ENCODE results near the gene ZFPL1. TPM values are rescaled to one million over a fixed set of nuclear protein-coding genes. Genes with fewer than 3 reads are reported as not detected.
A peak's percentile ranks its signal among the peaks of the same experiment; 100 is the strongest.

ZFPL1 gene
- total RNA-seq, 1 donor from 2014 or later, result 37.9 TPM

DNA sequence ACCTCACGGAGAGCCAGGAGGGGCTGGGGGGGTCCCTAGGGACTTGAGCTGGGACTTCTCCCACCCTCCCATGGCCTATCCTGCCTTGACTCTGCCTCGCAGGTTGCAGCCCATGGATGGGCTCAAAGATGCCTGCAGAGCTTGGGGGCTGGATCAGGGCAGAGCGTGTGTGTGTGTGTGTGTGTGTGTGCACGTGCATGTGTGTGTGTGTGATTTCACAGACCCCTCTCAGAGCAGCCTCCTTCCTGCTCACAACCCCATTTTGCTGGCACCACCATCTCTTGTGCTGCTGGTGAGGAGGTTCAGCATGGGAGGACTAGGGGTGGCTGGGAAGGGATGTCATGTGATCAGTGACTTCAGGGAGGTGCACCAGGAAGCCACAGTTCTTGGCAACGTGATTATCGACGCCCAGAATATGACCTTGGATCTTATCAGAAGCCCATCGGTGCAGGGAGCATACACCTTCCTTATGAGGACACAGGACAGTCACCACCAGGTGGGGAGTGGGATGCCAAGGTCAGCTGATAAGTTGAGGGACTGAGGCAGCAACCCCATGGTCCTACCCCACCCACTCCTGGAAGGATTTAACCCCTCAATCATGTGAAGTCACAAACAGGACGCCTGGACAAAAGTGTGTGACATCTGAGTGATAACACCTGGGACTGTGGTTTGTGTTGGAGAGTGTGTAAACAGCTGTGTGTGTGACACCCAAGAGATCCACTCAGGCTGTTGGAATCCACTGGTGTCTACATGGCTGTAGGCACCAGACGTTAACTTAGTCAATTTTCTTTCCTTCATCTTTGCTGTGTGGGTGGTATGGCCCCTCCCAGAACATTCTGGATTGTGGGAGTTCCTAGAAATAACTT lies 23.8 kb upstream of the ZFPL1 start:
- no peaks in the 10 kb centered on the region for H3K9me3 Mint-ChIP-seq (ENCODE audit: unreplicated experiment)
- no peak for TF ChIP-seq CTCF (IDR thresholded peaks at IDR 0.05; ENCODE audit: insufficient read depth, low read depth, low read length)
- no peak for TF ChIP-seq EZH2 (IDR thresholded peaks at IDR 0.05; ENCODE audit: insufficient read depth, low read length)
- Histone ChIP-seq H4K20me1 (ENCODE audit: insufficient read depth, low read length) (no peaks in the 10 kb centered on the region), H3K27ac (ENCODE audit: low read depth, low read length) (no peak overlapping the region), H2AFZ (ENCODE audit: low read depth, low read length) (no peak overlapping the region), H3K36me3 (ENCODE audit: insufficient read depth, low read length) (no peaks in the 10 kb centered on the region), H3K27me3 (ENCODE audit: insufficient read depth, low read length) (no peaks in the 10 kb centered on the region), H3K79me2 (ENCODE audit: insufficient read depth, low read length) (no peaks in the 10 kb centered on the region), H3K9ac (ENCODE audit: low read length) (no peak overlapping the region), H3K9me3 (ENCODE audit: insufficient read depth, low read depth, low read length) (no peaks in the 10 kb centered on the region), H3K4me1 (ENCODE audit: insufficient read depth, low read length) (no peaks in the 10 kb centered on the region), H3K4me2 (ENCODE audit: low read length) (no peak overlapping the region), H3K4me3 (ENCODE audit: insufficient read depth, low read depth, low read length) (no peak overlapping the region)
- peak overlapping the region; percentile 64 for H3K27ac Mint-ChIP-seq (ENCODE audit: unreplicated experiment)
- H3K36me3 Mint-ChIP-seq (ENCODE audit: low read depth, unreplicated experiment), result peaks cover 3% of the 10 kb centered on the region
- peaks cover 32% of the 10 kb centered on the region for H3K27me3 Mint-ChIP-seq (ENCODE audit: low read depth, unreplicated experiment)
- peak; percentile 10 for DNase-seq (ENCODE audit: low read depth)
- no peak for FAIRE-seq
- H3K4me1 Mint-ChIP-seq (ENCODE audit: low read depth, unreplicated experiment), result peaks cover 9% of the 10 kb centered on the region
- no peak overlapping the region for H3K4me3 Mint-ChIP-seq (ENCODE audit: unreplicated experiment)

- Mint-ChIP-seq H3K4me3 (ENCODE audit: unreplicated experiment) (no peak overlapping the region), H3K36me3 (ENCODE audit: low read depth, unreplicated experiment) (peaks cover 3% of the 10 kb centered on the region), H3K4me1 (ENCODE audit: low read depth, unreplicated experiment) (peaks cover 9% of the 10 kb centered on the region), H3K9me3 (ENCODE audit: unreplicated experiment) (no peaks in the 10 kb centered on the region), H3K27ac (ENCODE audit: unreplicated experiment) (peak overlapping the region; percentile 64), H3K27me3 (ENCODE audit: low read depth, unreplicated experiment) (peaks cover 30% of the 10 kb centered on the region)
- no peak for TF ChIP-seq EZH2 (IDR thresholded peaks at IDR 0.05; ENCODE audit: insufficient read depth, low read length)
- no peak for TF ChIP-seq CTCF (IDR thresholded peaks at IDR 0.05; ENCODE audit: insufficient read depth, low read depth, low read length)
- Histone ChIP-seq H2AFZ (ENCODE audit: low read depth, low read length) (no peak overlapping the region), H3K9me3 (ENCODE audit: insufficient read depth, low read depth, low read length) (no peaks in the 10 kb centered on the region), H3K4me3 (ENCODE audit: insufficient read depth, low read depth, low read length) (no peak overlapping the region), H3K4me2 (ENCODE audit: low read length) (no peak overlapping the region), H3K27ac (ENCODE audit: low read depth, low read length) (no peak overlapping the region), H3K36me3 (ENCODE audit: insufficient read depth, low read length) (no peaks in the 10 kb centered on the region), H3K27me3 (ENCODE audit: insufficient read depth, low read length) (no peaks in the 10 kb centered on the region), H3K4me1 (ENCODE audit: insufficient read depth, low read length) (no peaks in the 10 kb centered on the region), H3K79me2 (ENCODE audit: insufficient read depth, low read length) (no peaks in the 10 kb centered on the region), H4K20me1 (ENCODE audit: insufficient read depth, low read length) (no peaks in the 10 kb centered on the region), H3K9ac (ENCODE audit: low read length) (no peak overlapping the region)
- FAIRE-seq (no peak), DNase-seq (ENCODE audit: low read depth) (no peak)
Observed at GRCh38 chr11:65060913-65061408, 23.1 kb upstream of the ZFPL1 start.

DNA sequence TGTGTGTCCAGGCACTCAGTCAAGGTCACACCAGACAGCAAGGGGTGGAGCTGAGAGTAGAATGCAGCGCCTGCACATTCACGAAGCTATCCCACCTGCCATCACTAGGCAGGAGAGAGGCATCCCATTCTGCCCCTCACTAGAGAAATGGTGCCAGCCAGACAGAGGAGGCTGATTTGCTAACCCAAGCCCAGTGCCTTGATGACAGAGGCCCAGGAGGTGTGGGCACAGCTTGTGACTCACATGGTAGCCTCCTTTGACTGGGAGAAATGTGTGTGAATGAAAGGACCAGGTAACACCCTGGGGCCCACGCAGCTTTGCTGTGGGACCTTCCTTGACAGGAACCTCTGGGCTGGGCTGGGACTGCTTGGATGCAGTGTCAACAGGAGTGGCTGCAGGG lies 20.5 kb upstream of the ZFPL1 start:
- Histone ChIP-seq H3K36me3 (ENCODE audit: insufficient read depth, low read length) (no peaks in the 10 kb centered on the region), H3K27me3 (ENCODE audit: insufficient read depth, low read length) (no peaks in the 10 kb centered on the region), H3K4me2 (ENCODE audit: low read length) (no peak overlapping the region), H2AFZ (ENCODE audit: low read depth, low read length) (no peak overlapping the region), H4K20me1 (ENCODE audit: insufficient read depth, low read length) (no peaks in the 10 kb centered on the region), H3K79me2 (ENCODE audit: insufficient read depth, low read length) (no peaks in the 10 kb centered on the region), H3K27ac (ENCODE audit: low read depth, low read length) (no peak overlapping the region), H3K9ac (ENCODE audit: low read length) (no peak overlapping the region), H3K9me3 (ENCODE audit: insufficient read depth, low read depth, low read length) (no peaks in the 10 kb centered on the region), H3K4me3 (ENCODE audit: insufficient read depth, low read depth, low read length) (no peak overlapping the region), H3K4me1 (ENCODE audit: insufficient read depth, low read length) (no peaks in the 10 kb centered on the region)
- H3K4me3 Mint-ChIP-seq (ENCODE audit: unreplicated experiment), result no peak overlapping the region
- H3K27me3 Mint-ChIP-seq (ENCODE audit: low read depth, unreplicated experiment), result peaks cover 27% of the 10 kb centered on the region
- H3K9me3 Mint-ChIP-seq (ENCODE audit: unreplicated experiment), result no peaks in the 10 kb centered on the region
- TF ChIP-seq EZH2 (IDR thresholded peaks at IDR 0.05; ENCODE audit: insufficient read depth, low read length) (no peak), CTCF (IDR thresholded peaks at IDR 0.05; ENCODE audit: insufficient read depth, low read depth, low read length) (no peak)
- FAIRE-seq, result no peak
- no peak for DNase-seq (ENCODE audit: low read depth)
- H3K36me3 Mint-ChIP-seq (ENCODE audit: low read depth, unreplicated experiment), result peaks cover 3% of the 10 kb centered on the region
- no peak overlapping the region for H3K27ac Mint-ChIP-seq (ENCODE audit: unreplicated experiment)
- peaks cover 9% of the 10 kb centered on the region for H3K4me1 Mint-ChIP-seq (ENCODE audit: low read depth, unreplicated experiment)

Data from astrocyte (in vitro differentiated cells and primary cell).